GM18858 (cell line): Measurements from ENCODE around the gene EPHB1.

Experiments
- ATAC-seq: cut with Tn5 transposase; IDR thresholded peaks from one replicate; pipeline ENCODE4 v1.9.1; 2021; ENCODE audit not compliant: unreplicated experiment

Gene EPHB1

DNA sequence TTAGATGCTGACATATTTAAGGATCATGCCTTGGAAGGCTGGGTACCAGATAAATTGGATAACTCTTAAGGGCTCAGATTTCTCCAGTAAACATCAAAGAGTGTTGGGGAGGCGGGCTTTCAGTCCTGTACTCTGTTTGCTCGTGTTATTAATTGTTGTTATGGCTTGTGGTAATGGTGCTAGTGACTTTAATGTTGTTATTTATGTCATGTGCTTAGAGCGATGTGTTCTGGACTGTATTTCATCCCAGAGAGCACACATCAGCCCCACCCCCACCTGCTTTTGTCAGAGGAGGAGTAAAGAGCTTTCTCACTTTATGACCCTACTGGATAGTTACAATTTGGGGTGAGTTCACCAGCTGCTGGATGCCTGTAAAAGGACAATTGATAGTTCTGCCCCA, 386.3 kb downstream of the EPHB1 start:
- ATAC-seq, result no peak

- ATAC-seq, result no peak
These were observed 387.4 kb downstream of the EPHB1 start for GRCh38 chr3:135182364-135182998.

- ATAC-seq, result no peak
These were observed 395.6 kb downstream of the EPHB1 start for GRCh38 chr3:135190658-135191057.

GRCh38 chr3:135191708-135192107, 396.6 kb downstream of the EPHB1 start:
- ATAC-seq, result no peak

GRCh38 chr3:135192929-135193328, 397.9 kb downstream of the EPHB1 start:
- ATAC-seq, result no peak

- no peak for ATAC-seq
These were observed 402.2 kb downstream of the EPHB1 start for GRCh38 chr3:135197246-135197645.

- ATAC-seq, result no peak
These were observed 402.8 kb downstream of the EPHB1 start for GRCh38 chr3:135197856-135198255.

GRCh38 chr3:135199137-135199536, 404.1 kb downstream of the EPHB1 start:
- ATAC-seq, result no peak

DNA sequence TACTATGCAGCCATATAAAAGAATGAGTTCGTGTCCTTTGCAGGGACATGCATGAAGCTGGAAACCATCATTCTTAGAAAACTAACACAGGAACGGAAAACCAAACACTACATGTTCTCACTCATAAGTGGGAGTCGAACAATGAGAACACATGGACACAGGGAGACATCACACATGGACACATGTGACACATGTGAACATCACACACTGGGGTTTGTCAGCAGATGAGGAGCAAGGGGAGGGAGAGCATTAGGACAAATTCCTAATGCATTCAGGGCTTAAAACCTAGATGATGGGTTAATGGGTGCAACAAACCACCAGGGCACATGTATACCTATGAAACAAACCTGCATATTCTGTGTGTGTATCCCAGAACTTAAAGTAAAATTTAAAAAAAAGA, 408.0 kb downstream of the EPHB1 start:
- ATAC-seq, result no peak

GRCh38 chr3:135213213-135213612, 418.2 kb downstream of the EPHB1 start:
- ATAC-seq, result no peak

- ATAC-seq, result no peak
These were observed 418.8 kb downstream of the EPHB1 start for GRCh38 chr3:135213822-135214221.

DNA sequence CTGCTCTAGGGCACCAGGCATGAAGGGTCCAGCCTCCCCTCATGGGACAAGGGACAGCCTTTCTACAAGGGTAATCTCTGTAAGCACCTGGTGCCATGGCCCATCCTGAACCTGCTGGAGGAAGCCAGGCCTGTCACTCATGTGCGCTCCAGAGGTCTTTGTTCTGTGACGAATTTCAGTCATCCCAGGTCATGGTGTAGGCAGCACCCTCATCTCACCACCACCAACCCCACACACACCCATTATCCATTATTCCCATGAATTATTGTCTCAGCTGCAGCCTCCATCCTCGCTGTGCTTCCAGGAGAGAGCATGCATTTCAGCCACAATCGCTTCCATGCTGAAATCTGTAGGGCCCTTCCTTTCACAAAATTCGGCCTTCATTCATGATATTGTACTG, 419.3 kb downstream of the EPHB1 start:
- no peak for ATAC-seq

DNA sequence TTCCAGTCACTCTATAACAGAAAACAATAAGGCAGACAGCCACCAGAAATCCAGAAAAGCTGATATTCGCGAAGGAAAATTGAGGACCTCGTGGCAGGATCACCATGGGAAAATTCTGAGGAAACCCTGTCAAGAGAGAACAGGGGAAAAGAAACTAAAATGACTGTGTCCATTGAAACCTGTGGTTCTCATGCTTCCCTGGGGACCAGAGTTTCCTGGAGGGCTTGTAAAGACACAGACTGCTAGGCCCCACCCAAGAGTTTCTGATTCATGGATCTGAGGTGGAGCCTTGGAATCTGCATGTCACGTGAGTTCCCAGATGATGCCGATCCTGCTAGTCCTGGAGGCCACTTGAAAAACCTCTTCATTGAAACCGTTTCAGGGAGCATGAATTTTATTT, 420.5 kb downstream of the EPHB1 start:
- no peak for ATAC-seq

DNA sequence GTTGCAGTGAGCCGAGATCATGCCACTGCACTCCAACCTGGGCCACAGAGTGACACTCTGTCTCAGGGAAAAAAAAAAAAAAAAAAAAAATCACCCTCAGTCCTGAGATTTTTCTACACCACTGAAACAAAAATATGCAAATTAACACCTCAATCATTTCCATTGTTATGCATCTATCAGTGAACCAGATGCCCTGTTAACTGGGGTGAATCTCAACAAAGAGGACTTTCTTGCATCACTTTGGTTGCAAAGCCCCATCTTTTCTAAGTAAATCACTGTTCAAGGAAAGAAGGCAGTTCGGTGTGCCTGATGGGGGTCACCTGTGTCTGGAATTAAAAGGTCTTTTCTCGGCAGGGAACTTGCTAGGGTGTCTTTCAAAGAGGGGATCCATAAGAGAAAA, 421.6 kb downstream of the EPHB1 start:
- no peak for ATAC-seq

GRCh38 chr3:135217730-135218129, 422.7 kb downstream of the EPHB1 start:
- ATAC-seq, result no peak

GRCh38 chr3:135218304-135218703, 423.2 kb downstream of the EPHB1 start:
- ATAC-seq, result no peak

GRCh38 chr3:135218782-135219181, 423.7 kb downstream of the EPHB1 start:
- ATAC-seq, result no peak

GRCh38 chr3:135224815-135225362, 429.8 kb downstream of the EPHB1 start:
- ATAC-seq, result no peak

GRCh38 chr3:135226057-135226456, 431.0 kb downstream of the EPHB1 start:
- ATAC-seq, result peak; percentile 68

DNA sequence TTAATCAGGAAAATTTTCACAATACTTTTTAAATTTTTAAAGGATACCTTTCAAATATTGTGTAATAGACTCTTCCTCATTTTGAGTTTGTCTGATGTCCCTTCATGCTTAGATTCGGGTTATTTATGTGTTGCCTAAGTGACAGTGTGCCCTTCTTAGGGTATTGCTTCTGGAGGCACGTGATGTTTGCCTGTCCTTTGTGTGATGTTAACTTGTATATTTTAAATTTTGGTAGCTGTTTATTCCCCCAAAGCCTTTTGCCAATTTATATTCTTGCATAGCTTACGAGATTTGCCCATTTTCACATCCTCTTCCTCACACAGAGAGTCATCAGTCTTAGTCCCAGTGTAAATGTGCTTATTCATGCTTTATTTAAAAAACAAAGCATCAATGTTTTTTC, 433.1 kb downstream of the EPHB1 start:
- no peak for ATAC-seq

DNA sequence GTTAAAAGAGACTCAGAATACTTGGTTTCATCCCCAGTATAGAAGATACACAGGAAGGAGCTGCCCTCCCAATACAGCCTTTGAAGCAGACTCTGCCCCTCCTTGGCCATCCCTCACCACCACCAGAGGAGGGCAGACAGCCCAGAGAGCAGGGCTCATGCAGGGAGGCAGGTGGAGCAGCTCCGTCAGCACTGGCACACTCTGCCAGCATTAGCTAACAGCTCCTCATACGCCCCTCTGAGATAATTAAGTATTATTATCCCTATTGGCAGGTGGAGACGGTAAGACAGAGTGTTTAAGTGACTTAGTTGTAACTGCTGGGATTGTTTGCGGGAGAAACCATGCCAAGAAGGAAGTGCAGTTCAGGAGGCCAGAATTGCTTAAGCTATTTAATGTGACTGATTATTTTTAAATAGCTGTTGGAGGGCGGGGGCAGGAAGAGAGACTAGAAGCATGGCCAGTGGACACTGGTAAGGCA, 434.0 kb downstream of the EPHB1 start:
- ATAC-seq, result no peak

- ATAC-seq, result no peak
These were observed 436.7 kb downstream of the EPHB1 start for GRCh38 chr3:135231737-135232136.

DNA sequence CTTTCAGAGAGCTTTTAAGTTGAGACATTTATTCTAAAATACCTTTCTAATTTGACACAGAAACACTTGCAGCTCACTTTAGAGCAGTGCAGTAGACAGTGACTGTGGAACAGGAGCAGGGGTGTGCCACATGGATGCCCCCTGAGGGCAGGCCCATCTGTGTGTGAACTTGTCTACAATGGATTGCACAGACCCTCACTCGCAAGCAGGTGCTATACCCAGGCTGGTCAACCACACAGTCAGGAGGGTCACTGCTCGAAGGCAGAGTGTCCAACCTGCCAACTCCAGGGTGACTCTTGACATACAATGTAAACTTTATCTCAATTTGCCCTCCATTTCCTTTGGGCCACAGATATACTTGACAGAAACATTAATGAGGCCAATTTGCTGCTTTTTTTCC, 437.2 kb downstream of the EPHB1 start:
- no peak for ATAC-seq
